NCI-H1436 treated with DMSO at 0.1 percent for 48 hours (cell line): ENCODE measurements around the gene PLA2G7.

Experiments
- DNase-seq: peaks from one replicate; lab custom pipeline; 2025; lab: John Stamatoyannopoulos, UW

PLA2G7 gene

GRCh38 chr6:46688966-46689335 lies 46.2 kb downstream of the PLA2G7 start:
- no peak for DNase-seq

GRCh38 chr6:46688117-46688965 lies 46.8 kb downstream of the PLA2G7 start:
- no peak for DNase-seq

- no peak for DNase-seq
Observed at GRCh38 chr6:46687619-46688097, 47.5 kb downstream of the PLA2G7 start, which contains the start of gene TDRD6. Gene TDRD6, plus strand, starts transcription at chr6:46687885. Its CDS starts 244 bp downstream, at chr6:46688129.

GRCh38 chr6:46684771-46685170 lies 50.4 kb downstream of the PLA2G7 start:
- no peak for DNase-seq

- DNase-seq: peak; percentile 11
Observed at GRCh38 chr6:46677314-46677654, 57.9 kb downstream of the PLA2G7 start.

GRCh38 chr6:46676604-46677313 lies 58.4 kb downstream of the PLA2G7 start:
- DNase-seq: no peak

GRCh38 chr6:46674410-46674809 lies 60.8 kb downstream of the PLA2G7 start:
- no peak for DNase-seq

GRCh38 chr6:46667377-46667776 lies 67.8 kb downstream of the PLA2G7 start:
- DNase-seq: no peak

GRCh38 chr6:46661483-46661882 lies 73.7 kb downstream of the PLA2G7 start:
- no peak for DNase-seq

GRCh38 chr6:46657642-46658041 lies 77.5 kb downstream of the PLA2G7 start:
- no peak for DNase-seq

GRCh38 chr6:46655803-46656202 lies 79.4 kb downstream of the PLA2G7 start:
- DNase-seq: no peak
